Caco-2 (cell line): Measurements from ENCODE around the gene WASHC3. TPM values are rescaled to one million over a fixed set of nuclear protein-coding genes. Genes with fewer than 3 reads are reported as not detected.

Experiments
- BruUV-seq: library from RNA; stranded (reverse); fragments of 400-500 nt; replicated peaks from 2 replicates; lab custom pipeline; 2021; lab: Mats Ljungman, UMichigan
- CTCF ChIA-PET: fragments of 300-600 bp; sonication (Branson Sonifier 250); formaldehyde crosslinking; loops from one replicate; lab custom pipeline; 2022; ENCODE audit warnings: antibody characterized with exemption; lab: Charles Lee
- POLR2A ChIA-PET: fragments of 300-600 bp; sonication (Branson Sonifier 250); formaldehyde crosslinking; loops from one replicate; lab custom pipeline; 2022; ENCODE audit warnings: antibody characterized with exemption; lab: Charles Lee
- DNase-seq, 2 experiments: peaks; one replicate each; pipeline versions ENCODE4 v3.0.0 to v3.0.0-alpha.2; 2020 to 2022
- H3K27me3 ChIP-seq: replicated peaks from 2 replicates; pipeline ENCODE4 v1.6.0; 2011; ENCODE audit warnings: low read length; ENCODE audit not compliant: control insufficient read depth, insufficient read depth
- H3K36me3 ChIP-seq: 2 replicates; pipeline ENCODE4 v1.5.1; 2011; ENCODE audit warnings: low read length; ENCODE audit not compliant: control insufficient read depth, insufficient read depth
- H3K4me1 ChIP-seq: fragments of 250-450 bp; sonication (Bioruptor Pico); 2 replicates; pipeline ENCODE4 v1.5.1; 2020; ENCODE audit warnings: mild to moderate bottlenecking
- H3K4me3 ChIP-seq: 2 replicates; pipeline ENCODE4 v1.5.1; 2011; ENCODE audit warnings: low read depth, mild to moderate bottlenecking, control low read depth, low read length
- H3K9me3 ChIP-seq: fragments of 250-450 bp; sonication (Bioruptor Pico); 2 replicates; pipeline ENCODE4 v1.5.1; 2020; ENCODE audit warnings: mild to moderate bottlenecking, moderate library complexity
- H3K27ac Mint-ChIP-seq: one replicate; pipeline ENCODE4 v1.8.0; 2022; ENCODE audit warnings: mixed read lengths; ENCODE audit not compliant: unreplicated experiment
- H3K27me3 Mint-ChIP-seq: one replicate; pipeline ENCODE4 v1.8.0; 2022; ENCODE audit warnings: mixed read lengths; ENCODE audit not compliant: insufficient read depth, unreplicated experiment
- H3K36me3 Mint-ChIP-seq: one replicate; pipeline ENCODE4 v1.8.0; 2022; ENCODE audit warnings: mild to moderate bottlenecking, mixed read lengths; ENCODE audit not compliant: insufficient read depth, unreplicated experiment
- H3K4me1 Mint-ChIP-seq: one replicate; pipeline ENCODE4 v1.8.0; 2022; ENCODE audit warnings: low read depth, mixed read lengths; ENCODE audit not compliant: unreplicated experiment
- H3K4me3 Mint-ChIP-seq: one replicate; pipeline ENCODE4 v1.8.0; 2022; ENCODE audit warnings: mild to moderate bottlenecking, moderate library complexity, mixed read lengths; ENCODE audit not compliant: unreplicated experiment
- H3K9me3 Mint-ChIP-seq: one replicate; pipeline ENCODE4 v1.8.0; 2022; ENCODE audit warnings: mixed read lengths; ENCODE audit not compliant: unreplicated experiment
- CTCF ChIP-seq, 2 experiments: fragments of 200-600 bp in 1 of 2; IDR thresholded peaks; 1 replicate in 1 of 2; 2 replicates in 1 of 2; pipeline versions ENCODE4 v1.5.1 to v1.8.0; 2011 to 2022; ENCODE audit warnings: antibody characterized with exemption in 1 of 2, control low read depth in 1 of 2, inconsistent platforms in 1 of 2, low read depth in 1 of 2, low read length in 1 of 2, mild to moderate bottlenecking in 1 of 2, moderate library complexity in 1 of 2; ENCODE audit not compliant: insufficient read depth in 1 of 2, severe bottlenecking in 1 of 2, unreplicated experiment in 1 of 2
- intact Hi-C: fragments of 100-400 bp; cut with micrococcal nuclease; formaldehyde crosslinking; loops from one replicate; pipeline ENCODE4 v1.10.0; 2022; ENCODE audit not compliant: unreplicated experiment
- total RNA-seq: library from RNA; stranded (reverse); gene quantifications from 2 replicates; pipeline ENCODE4 v1.2.3, GENCODE V29; 2022

WASHC3 gene
- total RNA-seq, 1 experiment from 2014 or later = 40.4 TPM

GRCh38 chr12:102069707-102070106 is 7.9 kb upstream of the WASHC3 start:
- ChIA-PET POLR2A (interaction anchor here (0.5 kb wide), 1 partner anchor 9 kb away, joined by 6 read pairs; no protein-coding TSS in a partner anchor), CTCF (no interaction called here)
- Histone ChIP-seq H3K4me1 (no peaks in the 10 kb centered on the region), H3K4me3 (no peak overlapping the region), H3K36me3 (no peaks in the 10 kb centered on the region), H3K9me3 (no peaks in the 10 kb centered on the region), H3K27me3 (no peaks in the 10 kb centered on the region)
- H3K4me1 Mint-ChIP-seq = no peaks in the 10 kb centered on the region
- H3K4me3 Mint-ChIP-seq = no peak overlapping the region
- H3K27me3 Mint-ChIP-seq = no peaks in the 10 kb centered on the region
- peaks cover 12% of the 10 kb centered on the region for H3K36me3 Mint-ChIP-seq
- DNase-seq = no peak
- intact Hi-C loops = no loop called here
- TF ChIP-seq CTCF (IDR thresholded peaks at IDR 0.05; ENCODE audit: insufficient read depth in 1 of 2, low read depth in 1 of 2, low read length in 1 of 2, severe bottlenecking in 1 of 2, unreplicated experiment in 1 of 2) = no peak
- no peaks in the 10 kb centered on the region for H3K9me3 Mint-ChIP-seq
- BruUV-seq = no TSS peak
- H3K27ac Mint-ChIP-seq = no peak overlapping the region

GRCh38 chr12:102067574-102068258 is 5.9 kb upstream of the WASHC3 start:
- Histone ChIP-seq H3K27me3 (no peaks in the 10 kb centered on the region), H3K4me1 (no peaks in the 10 kb centered on the region; the same call in 1 of the 2 replicates), H3K36me3 (no peaks in the 10 kb centered on the region), H3K9me3 (no peaks in the 10 kb centered on the region), H3K4me3 (no peak overlapping the region)
- Mint-ChIP-seq H3K4me3 (no peak overlapping the region), H3K27ac (no peak overlapping the region), H3K9me3 (no peaks in the 10 kb centered on the region), H3K27me3 (no peaks in the 10 kb centered on the region), H3K4me1 (no peaks in the 10 kb centered on the region), H3K36me3 (peaks cover 6% of the 10 kb centered on the region)
- POLR2A ChIA-PET = no interaction called here
- intact Hi-C loops = no loop called here
- CTCF ChIA-PET = no interaction called here
- TF ChIP-seq CTCF (IDR thresholded peaks at IDR 0.05; ENCODE audit: insufficient read depth in 1 of 2, low read depth in 1 of 2, low read length in 1 of 2, severe bottlenecking in 1 of 2, unreplicated experiment in 1 of 2) = no peak
- no TSS peak for BruUV-seq
- DNase-seq = no peak

- H3K4me1 ChIP-seq = peaks cover 11% of the 10 kb centered on the region
- peaks cover 12% of the 10 kb centered on the region for H3K36me3 Mint-ChIP-seq
- no peak overlapping the region for H3K4me3 Mint-ChIP-seq
- no peaks in the 10 kb centered on the region for H3K27me3 Mint-ChIP-seq
- no peak for TF ChIP-seq CTCF (IDR thresholded peaks at IDR 0.05; ENCODE audit: insufficient read depth in 1 of 2, low read depth in 1 of 2, low read length in 1 of 2, severe bottlenecking in 1 of 2, unreplicated experiment in 1 of 2)
- ChIA-PET POLR2A (no interaction called here), CTCF (no interaction called here)
- BruUV-seq = no TSS peak
- no peak overlapping the region for H3K27ac Mint-ChIP-seq
- no peak for DNase-seq
- no peaks in the 10 kb centered on the region for H3K36me3 ChIP-seq
- no peaks in the 10 kb centered on the region for H3K4me1 Mint-ChIP-seq
- intact Hi-C loops = no loop called here
- H3K9me3 Mint-ChIP-seq = no peaks in the 10 kb centered on the region
- no peaks in the 10 kb centered on the region for H3K27me3 ChIP-seq
- H3K9me3 ChIP-seq = no peaks in the 10 kb centered on the region
- H3K4me3 ChIP-seq = no peak overlapping the region
These were observed 2.7 kb upstream of the WASHC3 start for GRCh38 chr12:102064476-102064875.
